Glutamatergic neuron (in vitro differentiated cells): ENCODE data around the gene RFX8. TPM values are rescaled to one million over a fixed set of nuclear protein-coding genes. Genes with fewer than 3 reads are reported as not detected.
A peak's percentile ranks its signal among the peaks of the same experiment; 100 is the strongest.
"Not testable (repeated sequence)": the region's sequence is repeated elsewhere in the genome, so short reads cannot be mapped to it uniquely, and the experiment has no call there.

Experiments
- DNase-seq: peaks from one replicate; pipeline ENCODE4 v3.0.0; 2022
- H3K27ac Mint-ChIP-seq: one replicate; pipeline ENCODE4 v1.8.0; 2020; ENCODE audit warnings: mild to moderate bottlenecking, mixed read lengths, inconsistent platforms; ENCODE audit not compliant: unreplicated experiment
- H3K27me3 Mint-ChIP-seq: one replicate; pipeline ENCODE4 v1.8.0; 2020; ENCODE audit warnings: mild to moderate bottlenecking, moderate library complexity, mixed read lengths, inconsistent platforms; ENCODE audit not compliant: unreplicated experiment
- H3K36me3 Mint-ChIP-seq: one replicate; pipeline ENCODE4 v1.8.0; 2020; ENCODE audit warnings: mild to moderate bottlenecking, mixed read lengths, inconsistent platforms; ENCODE audit not compliant: unreplicated experiment
- H3K4me1 Mint-ChIP-seq: one replicate; pipeline ENCODE4 v1.8.0; 2020; ENCODE audit warnings: mild to moderate bottlenecking, low read depth, mixed read lengths, inconsistent platforms; ENCODE audit not compliant: unreplicated experiment
- H3K4me3 Mint-ChIP-seq: one replicate; pipeline ENCODE4 v1.8.0; 2020; ENCODE audit warnings: mild to moderate bottlenecking, mixed read lengths, inconsistent platforms; ENCODE audit not compliant: unreplicated experiment
- H3K9me3 Mint-ChIP-seq: one replicate; pipeline ENCODE4 v1.8.0; 2020; ENCODE audit warnings: mild to moderate bottlenecking, moderate library complexity, mixed read lengths, inconsistent platforms; ENCODE audit not compliant: unreplicated experiment
- total RNA-seq: library from RNA; stranded (reverse); fragmentation: NEBNext Ultra II Directional; extraction: Animal tissue kit (Norgen Biotek cat#: 25700); gene quantifications from one replicate; pipeline ENCODE4 v1.2.1, GENCODE V29; 2021; ENCODE audit not compliant: unreplicated experiment
- TF ChIP-seq, protein P1 (sequence below): fragments of 200-600 bp; sonication (generic); IDR thresholded peaks from one replicate; pipeline ENCODE4 v1.5.0; 2021; ENCODE audit not compliant: partially characterized antibody, unreplicated experiment

Gene RFX8
- total RNA-seq, 1 donor from 2014 or later = 1.0 TPM

GRCh38 chr2:101354420-101355311, 120.2 kb downstream of the RFX8 start:
- TF ChIP-seq, protein P1, sequence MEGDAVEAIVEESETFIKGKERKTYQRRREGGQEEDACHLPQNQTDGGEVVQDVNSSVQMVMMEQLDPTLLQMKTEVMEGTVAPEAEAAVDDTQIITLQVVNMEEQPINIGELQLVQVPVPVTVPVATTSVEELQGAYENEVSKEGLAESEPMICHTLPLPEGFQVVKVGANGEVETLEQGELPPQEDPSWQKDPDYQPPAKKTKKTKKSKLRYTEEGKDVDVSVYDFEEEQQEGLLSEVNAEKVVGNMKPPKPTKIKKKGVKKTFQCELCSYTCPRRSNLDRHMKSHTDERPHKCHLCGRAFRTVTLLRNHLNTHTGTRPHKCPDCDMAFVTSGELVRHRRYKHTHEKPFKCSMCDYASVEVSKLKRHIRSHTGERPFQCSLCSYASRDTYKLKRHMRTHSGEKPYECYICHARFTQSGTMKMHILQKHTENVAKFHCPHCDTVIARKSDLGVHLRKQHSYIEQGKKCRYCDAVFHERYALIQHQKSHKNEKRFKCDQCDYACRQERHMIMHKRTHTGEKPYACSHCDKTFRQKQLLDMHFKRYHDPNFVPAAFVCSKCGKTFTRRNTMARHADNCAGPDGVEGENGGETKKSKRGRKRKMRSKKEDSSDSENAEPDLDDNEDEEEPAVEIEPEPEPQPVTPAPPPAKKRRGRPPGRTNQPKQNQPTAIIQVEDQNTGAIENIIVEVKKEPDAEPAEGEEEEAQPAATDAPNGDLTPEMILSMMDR = no peak
- Mint-ChIP-seq H3K4me3 (no peak overlapping the region), H3K27ac (no peak overlapping the region), H3K36me3 (no peaks in the 10 kb centered on the region), H3K4me1 (no peaks in the 10 kb centered on the region), H3K9me3 (peaks cover 2% of the 10 kb centered on the region), H3K27me3 (peaks cover 2% of the 10 kb centered on the region)
- DNase-seq = no peak

DNA sequence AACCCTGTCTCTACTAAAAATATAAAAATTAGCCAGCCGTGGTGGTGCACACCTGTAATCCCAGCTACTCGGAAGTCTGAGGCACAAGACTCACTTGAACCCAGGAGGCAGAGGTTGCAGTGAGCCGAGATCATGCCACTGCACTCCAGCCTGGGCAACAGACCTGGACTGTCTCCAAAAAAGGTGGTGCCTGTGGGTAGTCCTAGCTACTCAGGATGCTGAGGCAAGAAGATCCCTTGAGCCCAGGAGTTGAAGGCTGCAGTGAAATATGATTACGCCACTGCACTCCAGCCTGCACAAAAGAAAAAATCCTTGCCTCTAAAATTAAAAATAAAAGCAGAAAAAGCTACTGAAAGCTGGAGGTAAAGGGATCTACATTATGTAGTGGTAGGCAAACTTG, 122.3 kb downstream of the RFX8 start:
- H3K27me3 Mint-ChIP-seq, H3K9me3 Mint-ChIP-seq: not testable (repeated sequence)

GRCh38 chr2:101351207-101351606, 123.7 kb downstream of the RFX8 start:
- H3K27ac Mint-ChIP-seq = no peak overlapping the region
- peaks cover 2% of the 10 kb centered on the region for H3K27me3 Mint-ChIP-seq
- TF ChIP-seq, protein P1 = no peak
- H3K36me3 Mint-ChIP-seq = no peaks in the 10 kb centered on the region
- no peak overlapping the region for H3K4me3 Mint-ChIP-seq
- H3K4me1 Mint-ChIP-seq = no peaks in the 10 kb centered on the region
- no peak for DNase-seq
- peaks cover 2% of the 10 kb centered on the region for H3K9me3 Mint-ChIP-seq

More for the DNA sequence above, 122.3 kb downstream of the RFX8 start:
- H3K4me3 Mint-ChIP-seq, H3K4me1 Mint-ChIP-seq, DNase-seq, H3K27ac Mint-ChIP-seq, H3K36me3 Mint-ChIP-seq: not testable (repeated sequence)

GRCh38 chr2:101349893-101350662, 124.8 kb downstream of the RFX8 start:
- TF ChIP-seq, protein P1 = peak; percentile 27
- no peak for DNase-seq
- no peaks in the 10 kb centered on the region for H3K4me1 Mint-ChIP-seq
- H3K27me3 Mint-ChIP-seq = peaks cover 2% of the 10 kb centered on the region
- H3K4me3 Mint-ChIP-seq = no peak overlapping the region
- H3K36me3 Mint-ChIP-seq = no peaks in the 10 kb centered on the region
- H3K27ac Mint-ChIP-seq = no peak overlapping the region
- H3K9me3 Mint-ChIP-seq = peaks cover 2% of the 10 kb centered on the region

DNA sequence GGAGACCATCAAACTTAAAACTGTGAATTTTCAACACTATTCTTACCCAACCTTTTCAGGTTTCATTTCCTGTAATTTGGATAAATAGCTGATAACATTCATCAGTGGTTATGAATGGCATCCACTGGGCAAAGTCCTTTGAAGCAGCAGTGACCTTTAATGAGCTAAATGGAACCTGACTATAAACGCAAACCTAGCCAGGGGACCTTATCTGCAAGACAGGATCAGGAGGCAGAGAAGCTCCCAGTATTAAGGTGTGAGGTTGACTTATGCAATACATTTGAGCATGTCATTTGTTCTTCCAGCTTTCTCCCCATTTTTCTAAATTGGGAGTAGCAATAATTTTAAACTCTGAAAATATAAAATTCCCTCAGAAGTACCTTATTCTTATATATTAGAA, 126.0 kb downstream of the RFX8 start:
- no peak for DNase-seq
- TF ChIP-seq, protein P1 = no peak
- peaks cover 2% of the 10 kb centered on the region for H3K4me1 Mint-ChIP-seq
- peaks cover 2% of the 10 kb centered on the region for H3K9me3 Mint-ChIP-seq
- H3K27ac Mint-ChIP-seq = no peak overlapping the region
- peaks cover 2% of the 10 kb centered on the region for H3K27me3 Mint-ChIP-seq
- H3K4me3 Mint-ChIP-seq = no peak overlapping the region
- H3K36me3 Mint-ChIP-seq = no peaks in the 10 kb centered on the region

Other genes with a start within 250 kb of the RFX8 start
- 35.6 TPM for gene CNOT11, start 222.2 kb downstream of the RFX8 start, total RNA-seq
- 26.9 TPM for gene RNF149, start 166.4 kb downstream of the RFX8 start, total RNA-seq
- gene CREG2, start 87.6 kb downstream of the RFX8 start, total RNA-seq = 1.3 TPM
- 756 TPM for gene MAP4K4, start 222.6 kb upstream of the RFX8 start, total RNA-seq